GM19395 (cell line): Measurements from ENCODE around the gene STK10.

ENCODE experiments used
- ATAC-seq: cut with Tn5 transposase; IDR thresholded peaks from one replicate; pipeline ENCODE4 v1.9.1; 2021; ENCODE audit warnings: mild to moderate bottlenecking, moderate library complexity; ENCODE audit not compliant: unreplicated experiment

The STK10 gene

DNA sequence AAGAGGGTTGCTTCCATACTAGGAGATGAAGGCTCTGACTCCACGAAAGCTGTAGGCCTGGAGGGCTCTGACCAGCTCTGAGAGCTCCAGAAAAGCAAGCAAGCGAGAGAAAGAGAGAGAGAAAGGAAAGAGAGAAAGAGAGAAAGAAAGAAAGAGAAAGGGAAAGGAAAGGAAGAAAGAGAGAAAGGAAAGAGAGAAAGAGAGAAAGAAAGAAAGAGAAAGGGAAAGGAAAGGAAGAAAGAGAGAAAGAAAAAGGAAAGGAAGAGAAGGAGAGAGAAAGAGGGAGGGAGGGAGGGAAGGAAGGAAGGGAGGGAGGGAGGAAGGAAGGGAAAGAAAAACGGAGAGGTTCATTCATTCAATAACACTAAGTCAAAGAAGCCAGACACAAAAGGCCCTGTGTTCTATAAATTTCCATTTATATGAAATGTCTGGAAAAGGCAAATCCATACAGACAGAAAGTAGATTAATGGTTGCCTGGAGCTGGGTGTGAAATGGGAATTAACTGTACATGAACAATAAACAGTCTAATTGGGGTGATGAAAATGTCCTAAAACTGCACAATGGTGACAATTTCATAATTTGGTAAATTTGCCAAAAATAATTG is 1.8 kb upstream of the STK10 start:
- ATAC-seq, result no peak

DNA sequence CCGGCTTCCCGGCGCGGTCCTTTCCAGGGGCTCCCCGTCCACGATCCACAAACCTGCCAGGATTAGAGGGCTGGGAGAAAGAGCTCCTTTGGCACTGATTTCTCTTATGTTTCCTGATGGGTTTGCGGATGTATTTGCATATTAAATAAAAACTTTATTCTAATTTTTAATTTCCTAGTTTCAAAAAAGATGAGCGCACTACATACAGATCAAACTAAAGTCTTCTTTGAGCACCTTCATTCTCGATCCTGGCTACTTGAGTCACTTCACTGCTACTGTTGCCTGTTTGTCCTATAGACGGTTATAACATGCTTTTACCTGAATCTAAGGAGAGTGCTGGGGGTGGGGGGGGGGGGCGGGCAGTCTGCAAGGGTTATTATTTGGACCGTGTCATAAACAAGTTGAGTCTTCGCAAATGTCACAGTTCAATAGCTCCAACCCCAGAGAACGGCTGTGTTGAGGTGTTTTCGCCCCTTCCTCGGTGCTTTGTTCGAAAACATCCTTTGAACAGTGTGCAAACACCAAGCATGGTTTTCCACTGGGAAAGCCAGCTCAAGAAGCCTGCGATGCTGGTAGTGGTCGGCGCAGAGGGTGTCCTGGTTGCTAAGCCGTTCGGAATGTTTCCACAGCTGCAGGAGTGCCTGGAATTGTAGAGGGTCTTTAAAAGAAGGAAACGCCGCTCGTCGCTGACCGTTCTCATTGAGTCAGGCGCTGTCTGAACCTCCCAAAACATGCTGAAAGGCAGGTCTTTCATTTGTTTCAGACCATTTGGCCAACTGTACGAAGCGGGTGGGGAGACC is 1.1 kb upstream of the STK10 start:
- ATAC-seq, result no peak

- ATAC-seq, result peak; percentile 29
Observed at GRCh38 chr5:172187118-172188032, 649 bp downstream of the STK10 start.

DNA sequence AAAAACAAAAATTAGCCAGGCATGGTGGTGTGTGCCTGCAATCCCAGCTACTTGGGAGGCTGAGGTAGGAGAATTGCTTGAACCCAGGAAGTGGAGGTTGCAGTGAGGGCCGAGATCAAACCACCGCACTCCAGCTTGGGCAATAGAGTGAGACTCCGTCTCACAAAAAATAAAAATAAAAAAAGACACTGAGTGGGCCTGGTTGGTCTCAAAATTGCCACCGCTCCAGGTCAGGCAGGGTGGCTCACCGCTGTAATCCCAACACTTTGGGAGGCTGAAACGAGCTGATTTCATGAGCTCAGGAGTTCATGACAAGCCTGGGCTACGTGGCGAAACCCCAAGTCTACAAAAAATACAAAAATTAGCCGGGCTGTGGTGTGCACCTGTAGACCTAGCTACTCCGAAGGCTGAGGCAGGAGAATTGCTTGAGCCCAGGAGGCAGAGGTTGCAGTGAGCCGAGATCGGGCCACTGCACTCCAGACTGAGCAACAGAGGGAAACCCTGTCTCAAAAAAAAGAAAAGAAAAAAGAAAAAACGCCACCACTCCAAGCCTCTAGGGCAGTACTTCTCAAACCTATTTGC is 1.8 kb downstream of the STK10 start:
- ATAC-seq, result no peak

- ATAC-seq, result no peak
Observed at GRCh38 chr5:172185096-172185461, 2.9 kb downstream of the STK10 start.

- no peak for ATAC-seq
Observed at GRCh38 chr5:172183881-172184280, 4.1 kb downstream of the STK10 start.

- no peak for ATAC-seq
Observed at GRCh38 chr5:172182291-172182690, 5.7 kb downstream of the STK10 start.

- ATAC-seq, result no peak
Observed at GRCh38 chr5:172180936-172181335, 7.1 kb downstream of the STK10 start.

DNA sequence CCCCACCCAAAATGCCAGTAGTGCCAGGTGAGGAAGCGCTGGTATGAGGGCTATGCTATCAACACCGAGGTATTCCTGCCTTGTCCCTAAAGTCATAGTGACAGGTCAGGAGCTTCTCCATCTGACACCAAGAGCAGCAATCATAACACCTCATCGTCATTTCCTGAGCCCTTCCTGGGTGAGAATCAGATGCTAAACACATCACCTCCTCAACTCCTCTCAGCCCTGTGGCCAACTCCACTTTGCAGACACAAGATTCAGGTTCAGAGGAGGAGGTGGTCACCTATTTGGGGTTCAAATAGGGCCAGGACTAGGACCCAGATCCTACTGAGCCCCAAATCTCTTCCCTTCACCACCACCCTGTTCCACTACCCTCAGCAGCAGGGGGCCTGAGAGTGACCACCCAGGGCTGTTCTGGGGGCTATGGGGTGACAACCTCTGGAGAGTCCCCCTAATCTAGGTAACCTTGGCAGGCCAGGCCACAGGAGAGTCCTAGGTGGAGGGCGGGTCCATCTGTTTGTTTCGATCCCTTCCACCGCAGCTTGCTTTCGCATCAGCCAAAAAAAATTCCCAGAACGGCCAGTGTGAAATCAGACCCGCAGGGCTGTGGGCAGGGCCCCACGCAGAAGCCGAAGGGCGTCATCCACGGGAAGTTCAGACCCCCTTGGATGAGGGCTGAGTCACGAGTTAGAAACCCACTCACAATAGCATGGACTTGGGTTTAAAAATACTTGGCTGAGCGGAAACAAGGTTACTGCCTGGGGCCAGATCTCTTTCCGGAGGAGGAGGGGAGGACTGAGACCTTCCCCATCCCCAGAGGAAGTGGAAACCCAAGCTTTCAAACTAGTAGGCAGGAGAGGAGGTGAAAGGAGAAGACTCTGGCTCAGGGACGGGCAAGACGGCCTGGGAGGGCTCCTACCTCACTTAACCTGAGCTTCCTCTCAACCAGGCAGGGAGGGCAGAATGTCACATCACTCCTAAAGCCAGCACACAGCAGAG is 8.7 kb downstream of the STK10 start:
- peak; percentile 43 for ATAC-seq

DNA sequence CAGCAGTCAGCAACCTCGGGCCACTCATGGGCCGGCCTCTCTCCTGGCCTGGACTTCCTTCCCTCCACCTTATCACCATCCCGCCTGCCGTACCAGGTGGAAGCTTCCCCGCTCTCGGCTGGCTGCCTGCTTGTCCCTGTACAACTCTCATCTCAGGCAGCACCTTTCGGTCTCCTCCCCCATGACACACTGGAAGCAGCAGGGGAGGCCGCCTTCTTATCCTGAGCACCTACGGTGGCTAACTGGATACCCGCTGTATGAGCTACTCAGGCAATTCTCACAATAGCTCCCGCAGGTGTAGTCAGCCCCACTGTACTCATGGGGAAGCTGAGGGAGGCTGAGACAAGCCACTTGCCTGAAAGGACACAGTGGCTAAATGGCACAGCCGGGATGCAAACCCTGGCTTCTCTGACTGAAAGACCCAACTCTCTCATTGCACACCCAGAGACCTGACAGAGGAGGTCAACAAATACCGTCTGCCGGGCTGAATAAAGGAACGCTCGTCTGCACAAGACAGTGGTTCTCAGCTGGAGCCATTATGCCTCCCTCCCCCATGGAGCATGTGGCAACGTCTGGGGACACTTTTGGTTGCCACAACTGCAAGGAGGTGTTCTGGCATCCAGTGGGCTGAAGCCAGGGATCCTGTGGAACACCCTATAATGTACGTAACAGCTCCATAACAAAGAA is 9.6 kb downstream of the STK10 start:
- no peak for ATAC-seq

DNA sequence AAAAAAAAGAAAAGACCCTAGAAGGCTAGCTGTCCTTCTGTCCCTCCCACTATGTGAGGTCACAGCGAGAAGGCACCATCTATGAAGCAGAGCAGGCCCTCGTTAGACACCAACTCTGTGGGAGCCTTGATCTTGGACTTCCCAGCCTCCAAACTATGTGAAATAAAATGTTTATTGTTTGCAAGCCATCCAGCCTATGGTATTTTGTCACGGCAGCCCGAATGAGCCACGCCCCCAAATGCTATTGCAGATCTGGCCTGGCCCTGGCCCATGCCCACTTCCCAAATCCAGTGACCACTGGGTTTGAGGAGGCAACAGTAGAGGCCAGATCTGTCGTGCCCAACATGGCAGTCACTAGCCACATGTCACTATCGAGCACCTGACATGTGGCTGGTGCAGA is 10.8 kb downstream of the STK10 start:
- ATAC-seq, result no peak

- peak; percentile 49 for ATAC-seq
Observed at GRCh38 chr5:172175263-172175719, 12.7 kb downstream of the STK10 start.

DNA sequence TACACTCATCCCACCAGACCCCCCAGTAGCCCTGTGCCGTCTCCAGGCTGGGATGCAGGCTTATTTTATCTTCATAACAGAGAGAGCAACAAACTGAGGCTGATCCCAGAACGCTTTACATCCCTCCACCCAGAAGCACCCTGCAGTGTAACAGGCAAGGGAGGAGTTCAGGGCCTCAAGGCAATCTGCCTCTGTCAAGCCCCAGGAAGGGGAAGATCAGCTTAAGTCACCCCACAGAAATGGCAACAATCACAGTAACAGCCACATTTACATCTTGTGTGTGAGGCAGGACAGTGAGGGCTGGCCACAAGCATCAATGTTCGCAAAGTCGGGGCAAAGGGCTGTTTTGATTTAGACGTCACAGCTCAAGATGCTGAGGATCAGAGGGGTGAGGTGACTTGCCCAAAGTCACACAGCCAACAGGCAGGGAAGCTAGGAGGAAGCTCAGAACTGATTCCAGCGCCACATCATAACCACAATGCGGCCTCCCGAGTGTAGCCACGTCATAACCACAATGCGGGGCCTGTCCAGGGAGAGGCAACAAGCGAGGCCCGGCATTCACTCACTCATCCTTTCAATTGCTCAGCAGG is 14.4 kb downstream of the STK10 start:
- no peak for ATAC-seq

GRCh38 chr5:172172912-172173563 is 15.0 kb downstream of the STK10 start:
- no peak for ATAC-seq

DNA sequence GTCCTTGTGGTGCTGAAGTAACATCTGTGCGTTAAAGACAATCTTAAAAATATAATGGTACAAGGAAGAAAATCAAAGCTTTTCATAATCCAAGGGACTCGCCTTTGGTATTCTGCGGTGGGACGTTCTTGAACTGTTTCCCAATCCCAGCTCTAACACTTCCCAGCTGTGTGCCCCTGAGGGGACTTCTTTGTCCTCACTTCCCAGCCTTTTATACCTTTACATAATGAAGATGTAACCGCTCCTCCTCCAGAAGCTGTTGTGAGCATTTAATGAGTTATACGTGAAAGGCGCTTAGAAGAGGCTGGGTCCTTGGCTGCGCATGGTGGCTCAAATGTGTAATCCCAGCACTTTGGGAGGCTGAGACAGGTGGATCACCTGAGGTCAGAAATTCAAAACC is 16.9 kb downstream of the STK10 start:
- ATAC-seq, result no peak

GRCh38 chr5:172170251-172170701 is 17.7 kb downstream of the STK10 start:
- ATAC-seq, result no peak

GRCh38 chr5:172169216-172169615 is 18.8 kb downstream of the STK10 start:
- ATAC-seq, result no peak

- ATAC-seq, result no peak
Observed at GRCh38 chr5:172168311-172168710, 19.7 kb downstream of the STK10 start.
